NCI-H2196 treated with DMSO at 0.1 percent for 48 hours (cell line): ENCODE results near the gene ARHGAP19.
"Not testable (repeated sequence)": the region's sequence is repeated elsewhere in the genome, so short reads cannot be mapped to it uniquely, and the experiment has no call there.

Experiments
- DNase-seq: peaks from one replicate; lab custom pipeline; 2025; ENCODE audit not compliant: unreplicated experiment; lab: John Stamatoyannopoulos, UW

The ARHGAP19 gene

DNA sequence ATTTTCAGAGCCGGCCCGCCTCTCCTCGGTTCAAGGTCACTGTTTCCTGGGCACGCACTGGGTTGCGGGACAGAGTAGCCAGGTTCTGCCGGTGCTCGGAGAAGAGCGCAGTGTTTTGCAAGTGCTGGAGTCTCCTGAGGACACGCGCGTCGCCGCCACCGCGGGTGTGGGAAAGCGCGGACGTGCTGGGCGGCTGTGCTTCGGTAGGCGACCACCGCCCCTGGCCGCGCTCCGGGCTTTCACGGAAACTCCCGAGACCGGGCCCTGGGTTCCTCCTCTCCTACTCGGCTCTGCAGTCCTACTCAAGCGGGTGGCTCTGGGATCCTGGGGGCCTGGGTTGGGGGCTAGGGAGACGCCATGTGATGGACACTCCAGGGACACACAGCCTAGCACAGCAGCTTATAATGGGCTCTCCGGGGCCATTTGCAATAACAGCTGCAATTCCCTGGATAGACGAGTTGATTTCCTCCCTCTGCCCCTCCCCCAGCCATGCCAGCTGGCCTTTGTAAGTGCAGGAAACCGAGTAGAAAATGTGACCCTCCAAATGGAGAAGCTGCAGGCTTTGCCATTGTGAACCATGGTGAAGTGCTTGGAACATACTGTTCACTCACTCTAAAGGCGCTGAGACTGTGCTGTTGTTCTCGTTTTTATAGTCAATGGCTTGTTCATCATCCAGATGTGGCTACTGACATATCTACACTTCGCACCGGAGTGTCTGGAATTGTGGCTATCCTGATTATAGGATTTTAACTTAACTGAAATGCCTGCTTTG is 28.8 kb upstream of the ARHGAP19 start:
- no peak for DNase-seq

- no peak for DNase-seq
These were observed 28.1 kb upstream of the ARHGAP19 start for GRCh38 chr10:97320480-97321031.

DNA sequence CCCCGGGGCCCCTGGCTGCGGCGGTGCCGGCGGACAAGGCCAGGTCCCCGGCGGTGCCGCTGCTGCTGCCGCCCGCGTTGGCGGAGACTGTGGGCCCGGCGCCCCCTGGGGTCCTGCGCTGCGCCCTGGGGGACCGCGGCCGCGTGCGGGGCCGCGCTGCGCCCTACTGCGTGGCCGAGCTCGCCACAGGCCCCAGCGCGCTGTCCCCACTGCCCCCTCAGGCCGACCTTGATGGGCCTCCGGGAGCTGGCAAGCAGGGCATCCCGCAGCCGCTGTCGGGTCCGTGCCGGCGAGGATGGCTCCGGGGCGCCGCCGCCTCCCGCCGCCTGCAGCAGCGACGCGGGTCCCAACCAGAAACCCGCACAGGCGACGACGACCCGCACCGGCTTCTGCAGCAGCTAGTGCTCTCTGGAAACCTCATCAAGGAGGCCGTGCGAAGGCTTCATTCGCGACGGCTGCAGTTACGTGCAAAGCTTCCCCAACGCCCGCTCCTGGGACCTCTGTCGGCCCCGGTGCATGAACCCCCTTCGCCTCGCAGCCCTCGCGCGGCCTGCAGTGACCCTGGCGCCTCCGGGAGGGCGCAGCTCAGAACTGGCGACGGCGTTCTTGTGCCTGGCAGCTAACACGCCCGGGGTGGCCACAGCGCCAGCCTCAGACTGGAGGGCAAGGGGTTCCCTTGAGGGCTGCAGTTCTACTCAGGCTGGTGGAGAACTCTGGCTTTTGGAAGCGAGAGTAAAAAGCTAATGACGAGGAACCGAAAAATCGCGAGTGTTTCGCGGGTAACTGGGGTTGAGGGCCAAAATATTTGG is 27.4 kb upstream of the ARHGAP19 start:
- DNase-seq: no peak

- peak; percentile 31 for DNase-seq
These were observed 26.6 kb upstream of the ARHGAP19 start, which contains the start of gene FRAT1 for GRCh38 chr10:97318772-97319651. FRAT1 (plus strand) TSS chr10:97319271; CDS start chr10:97319454, 183 bp downstream.

- no peak for DNase-seq
These were observed 22.2 kb upstream of the ARHGAP19 start for GRCh38 chr10:97314671-97315070.

DNA sequence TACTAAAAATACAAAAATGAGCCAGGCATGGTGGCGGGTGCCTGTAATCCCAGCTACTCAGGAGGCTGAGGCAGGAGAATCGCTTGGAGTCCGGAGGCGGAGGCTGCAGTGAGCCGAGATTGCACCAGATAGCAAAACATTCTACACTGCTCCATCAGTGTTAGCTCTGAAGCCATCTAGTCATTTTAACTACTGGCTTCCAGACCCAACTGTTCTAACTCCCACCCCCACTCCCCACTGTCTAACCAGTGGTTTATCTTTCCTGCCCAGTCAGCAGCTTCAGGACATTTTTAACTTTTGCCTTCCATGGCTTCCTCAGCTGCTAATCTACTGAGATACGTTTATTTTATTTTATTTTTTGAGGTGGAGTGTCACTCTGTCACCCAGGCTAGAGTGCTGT is 20.5 kb upstream of the ARHGAP19 start:
- DNase-seq: no peak

GRCh38 chr10:97311111-97311626 is 18.7 kb upstream of the ARHGAP19 start:
- no peak for DNase-seq

GRCh38 chr10:97307866-97308780 is 15.7 kb upstream of the ARHGAP19 start:
- DNase-seq: no peak

GRCh38 chr10:97307441-97307840 is 15.0 kb upstream of the ARHGAP19 start:
- no peak for DNase-seq

GRCh38 chr10:97302088-97302791 is 9.8 kb upstream of the ARHGAP19 start:
- DNase-seq: no peak

DNA sequence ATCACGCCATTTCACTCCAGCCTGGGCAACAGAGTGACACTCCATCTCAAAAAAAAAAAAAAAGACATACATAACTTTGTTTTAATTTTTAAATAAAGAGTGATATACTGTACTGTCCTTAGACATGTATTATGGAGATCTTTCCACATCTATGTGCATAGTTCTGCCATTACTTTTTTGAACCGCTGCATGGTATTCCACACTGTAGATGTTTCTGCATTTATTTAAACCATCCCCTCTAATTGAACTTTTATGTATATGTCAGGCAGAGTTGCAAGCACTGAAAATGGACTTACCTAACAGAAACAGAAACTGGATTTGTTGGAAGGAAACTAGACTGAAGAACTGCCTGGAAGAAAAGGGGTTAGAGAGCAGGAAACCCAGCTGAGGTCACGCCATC is 8.5 kb upstream of the ARHGAP19 start:
- DNase-seq: no peak

DNA sequence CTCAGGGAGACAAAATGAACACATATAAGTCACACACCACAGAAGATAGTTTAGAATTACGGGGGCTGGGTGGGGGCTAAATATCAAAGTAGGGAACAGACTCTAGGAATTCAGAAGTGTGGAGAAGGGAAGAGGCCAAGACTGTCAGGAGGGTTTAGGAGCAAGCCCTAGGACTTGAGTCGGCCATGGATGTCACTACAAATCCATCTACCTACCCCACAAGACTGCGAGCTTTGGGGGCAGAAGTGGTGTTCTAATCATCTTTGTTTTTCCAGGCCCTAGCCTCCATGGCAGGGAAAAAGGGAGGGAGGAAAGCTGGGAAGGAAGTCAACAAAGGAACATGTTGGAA is 5.8 kb upstream of the ARHGAP19 start:
- DNase-seq: no peak

DNA sequence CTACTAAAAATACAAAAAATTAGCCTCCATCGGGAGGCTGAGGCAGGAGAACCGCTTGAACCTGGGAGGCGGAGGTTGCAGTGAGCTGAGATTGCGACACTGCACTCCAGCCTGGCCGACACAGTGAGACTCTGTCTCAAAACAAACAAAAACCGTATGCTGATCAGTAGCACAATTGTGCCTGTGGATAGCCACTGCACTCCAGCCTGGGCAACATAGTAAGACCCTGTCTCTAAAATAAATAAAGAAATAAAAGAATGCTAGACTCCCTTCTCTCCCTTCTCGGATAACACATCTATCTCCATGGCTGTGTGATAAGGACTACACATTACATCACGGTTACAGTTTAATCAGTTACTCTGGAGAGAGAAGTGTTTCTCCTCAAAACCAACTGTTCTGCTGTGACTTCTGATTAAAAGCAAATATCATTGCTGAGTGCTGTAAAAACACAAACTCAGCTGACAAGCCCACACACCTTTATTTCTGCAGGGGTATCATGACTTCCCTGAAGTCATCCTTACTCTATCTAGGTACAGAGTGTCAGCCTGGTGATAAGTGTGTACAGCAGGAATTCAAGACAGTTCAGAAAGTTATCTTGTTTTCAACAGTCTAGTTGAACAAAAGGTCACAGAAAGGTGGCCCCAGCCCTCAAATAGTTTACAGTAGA is 5.3 kb upstream of the ARHGAP19 start:
- DNase-seq: no peak

DNA sequence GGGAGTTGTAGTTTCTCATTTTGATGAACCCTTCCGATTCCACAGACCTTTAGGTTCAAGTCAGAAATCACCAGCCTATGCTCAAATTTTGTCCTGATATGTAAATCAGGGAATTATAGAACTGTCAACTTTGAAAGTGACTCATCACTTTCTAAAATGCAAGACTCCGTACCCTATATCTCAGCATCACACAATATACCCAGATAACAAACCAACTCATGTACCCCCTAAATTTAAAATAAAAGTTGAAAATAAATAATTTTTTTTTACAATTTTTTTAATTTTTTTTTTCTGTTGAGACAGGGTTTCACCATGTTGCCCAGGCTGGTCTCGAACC is 393 bp upstream of the ARHGAP19 start:
- no peak for DNase-seq

GRCh38 chr10:97291357-97292096 is 910 bp downstream of the ARHGAP19 start:
- no peak for DNase-seq

- DNase-seq: not testable (repeated sequence)
These were observed 1.7 kb downstream of the ARHGAP19 start for GRCh38 chr10:97290576-97291356.

DNA sequence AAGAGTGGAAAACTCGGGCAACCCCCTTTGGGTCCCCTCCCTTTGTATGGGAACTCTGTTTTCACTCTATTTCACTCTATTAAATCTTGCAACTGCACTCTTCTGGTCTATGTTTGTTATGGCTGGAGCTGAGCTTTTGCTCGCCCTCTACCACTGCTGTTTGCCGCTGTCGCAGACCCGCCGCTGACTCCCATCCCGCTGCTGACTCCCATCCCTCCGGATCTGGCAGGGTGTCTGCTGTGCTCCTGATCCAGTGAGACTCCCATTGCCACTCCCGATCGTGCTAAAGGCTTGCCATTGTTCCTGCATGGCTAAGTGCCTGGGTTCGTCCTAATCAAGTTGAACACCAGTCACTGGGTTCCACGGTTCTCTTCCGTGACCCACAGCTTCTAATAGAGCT is 2.4 kb downstream of the ARHGAP19 start:
- DNase-seq: not testable (repeated sequence)
